Mucosa of gallbladder (tissue), 1 donor: ENCODE results near the gene KRTAP24-1. TPM values are rescaled to one million over a fixed set of nuclear protein-coding genes. Genes with fewer than 3 reads are reported as not detected.

Source experiments
- DNase-seq: peaks from one replicate; pipeline ENCODE4 v3.0.0-alpha.2; 2020; ENCODE audit warnings: low spot score
- total RNA-seq: library from RNA; stranded (reverse); gene quantifications from one replicate; pipeline ENCODE4 v1.2.1, GENCODE V29; 2021
- donor health status: DM: no; HTN: no; CAD: no.

The KRTAP24-1 gene
- total RNA-seq, 1 donor from 2014 or later = not detected

- no peak for DNase-seq
These were observed 48.1 kb downstream of the KRTAP24-1 start for GRCh38 chr21:30234643-30235042.

GRCh38 chr21:30234050-30234449 is 48.7 kb downstream of the KRTAP24-1 start:
- no peak for DNase-seq

- DNase-seq = no peak
These were observed 49.3 kb downstream of the KRTAP24-1 start for GRCh38 chr21:30233228-30234020.

GRCh38 chr21:30232011-30232410 is 50.7 kb downstream of the KRTAP24-1 start:
- DNase-seq = no peak

Other genes starting within 250 kb of the KRTAP24-1 start
- not detected for gene CLDN17, start 116.1 kb downstream of the KRTAP24-1 start, total RNA-seq
- gene CLDN8, start 66.9 kb downstream of the KRTAP24-1 start, total RNA-seq = 0.09 TPM
- gene KRTAP25-1, start 6.6 kb upstream of the KRTAP24-1 start, total RNA-seq = not detected
- not detected for gene KRTAP26-1, start 37.4 kb upstream of the KRTAP24-1 start, total RNA-seq
- not detected for gene KRTAP27-1, start 54.7 kb upstream of the KRTAP24-1 start, total RNA-seq
- gene KRTAP23-1, start 65.7 kb upstream of the KRTAP24-1 start, total RNA-seq = not detected
- not detected for gene KRTAP13-2, start 89.3 kb upstream of the KRTAP24-1 start, total RNA-seq
- not detected for gene KRTAP13-1, start 113.1 kb upstream of the KRTAP24-1 start, total RNA-seq
- not detected for gene KRTAP13-3, start 143.0 kb upstream of the KRTAP24-1 start, total RNA-seq
- gene KRTAP13-4, start 147.3 kb upstream of the KRTAP24-1 start, total RNA-seq = not detected
- gene KRTAP15-1, start 157.3 kb upstream of the KRTAP24-1 start, total RNA-seq = not detected
- gene KRTAP19-1, start 197.4 kb upstream of the KRTAP24-1 start, total RNA-seq = not detected
- not detected for gene KRTAP19-2, start 204.5 kb upstream of the KRTAP24-1 start, total RNA-seq
- not detected for gene KRTAP19-3, start 209.1 kb upstream of the KRTAP24-1 start, total RNA-seq
- gene KRTAP19-4, start 214.2 kb upstream of the KRTAP24-1 start, total RNA-seq = not detected
- not detected for gene KRTAP19-5, start 219.2 kb upstream of the KRTAP24-1 start, total RNA-seq